DOHH2 (cell line): Measurements from ENCODE around the gene GMPPA.

Experiments
- EZH2phosphoT487 ChIP-seq: fragments of 200-600 bp; sonication (generic); IDR thresholded peaks from 2 replicates; pipeline ENCODE4 v1.6.1; 2017; ENCODE audit warnings: borderline replicate concordance, mild to moderate bottlenecking, antibody characterized with exemption, low read length, moderate library complexity, mixed read lengths
- TF ChIP-seq, protein P1 (sequence below): fragments of 200-600 bp; sonication (generic); IDR thresholded peaks from one replicate; pipeline ENCODE4 v1.5.1; 2014; ENCODE audit warnings: antibody characterized with exemption, mild to moderate bottlenecking, low read depth, low read length; ENCODE audit not compliant: poor library complexity, severe bottlenecking

DNA sequence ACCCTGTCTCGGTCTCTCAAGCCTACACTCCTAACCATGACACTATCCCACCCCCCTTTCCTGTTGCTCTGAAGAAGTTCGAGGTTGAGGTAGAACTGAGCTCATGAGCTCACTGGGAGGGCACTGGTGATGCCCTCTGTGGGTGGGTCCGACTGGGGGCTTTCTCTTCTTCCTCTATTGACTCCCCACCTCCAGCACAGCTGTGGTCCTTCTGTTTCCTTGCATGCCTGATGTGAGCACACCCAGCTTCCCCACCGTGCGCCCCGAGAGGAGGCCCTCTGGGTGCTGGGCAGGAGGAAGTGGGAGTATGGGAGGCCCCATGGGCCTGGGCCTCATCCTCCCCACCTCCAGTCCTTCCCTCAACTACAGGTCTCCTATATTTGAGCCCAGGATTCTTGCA is 43.1 kb upstream of the GMPPA start:
- TF ChIP-seq, protein P1, sequence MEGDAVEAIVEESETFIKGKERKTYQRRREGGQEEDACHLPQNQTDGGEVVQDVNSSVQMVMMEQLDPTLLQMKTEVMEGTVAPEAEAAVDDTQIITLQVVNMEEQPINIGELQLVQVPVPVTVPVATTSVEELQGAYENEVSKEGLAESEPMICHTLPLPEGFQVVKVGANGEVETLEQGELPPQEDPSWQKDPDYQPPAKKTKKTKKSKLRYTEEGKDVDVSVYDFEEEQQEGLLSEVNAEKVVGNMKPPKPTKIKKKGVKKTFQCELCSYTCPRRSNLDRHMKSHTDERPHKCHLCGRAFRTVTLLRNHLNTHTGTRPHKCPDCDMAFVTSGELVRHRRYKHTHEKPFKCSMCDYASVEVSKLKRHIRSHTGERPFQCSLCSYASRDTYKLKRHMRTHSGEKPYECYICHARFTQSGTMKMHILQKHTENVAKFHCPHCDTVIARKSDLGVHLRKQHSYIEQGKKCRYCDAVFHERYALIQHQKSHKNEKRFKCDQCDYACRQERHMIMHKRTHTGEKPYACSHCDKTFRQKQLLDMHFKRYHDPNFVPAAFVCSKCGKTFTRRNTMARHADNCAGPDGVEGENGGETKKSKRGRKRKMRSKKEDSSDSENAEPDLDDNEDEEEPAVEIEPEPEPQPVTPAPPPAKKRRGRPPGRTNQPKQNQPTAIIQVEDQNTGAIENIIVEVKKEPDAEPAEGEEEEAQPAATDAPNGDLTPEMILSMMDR = no peak
- TF ChIP-seq EZH2phosphoT487 = no peak
